SU-DHL-6 (cell line): ENCODE results near the gene NOS3.

Experiments
- H2AFZ ChIP-seq: fragments of 200-600 bp; sonication (generic); 2 replicates; pipeline ENCODE4 v1.6.1; 2014; ENCODE audit warnings: low read depth, mild to moderate bottlenecking, moderate library complexity, mixed read lengths, antibody characterized with exemption, low read length; ENCODE audit not compliant: severe bottlenecking
- H3F3A ChIP-seq: fragments of 200-600 bp; shearing (Covaris generic); 2 replicates; pipeline ENCODE4 v1.6.0; 2016; ENCODE audit warnings: antibody characterized with exemption, mild to moderate bottlenecking; ENCODE audit not compliant: insufficient read depth
- H3K27ac ChIP-seq: fragments of 200-600 bp; sonication (generic); 2 replicates; pipeline ENCODE4 v1.5.1; 2016; ENCODE audit warnings: low read depth, mild to moderate bottlenecking, low read length, moderate library complexity, mixed read lengths
- H3K27me3 ChIP-seq: fragments of 200-600 bp; sonication (generic), shearing (Covaris generic); 2 replicates; pipeline ENCODE4 v1.6.0; 2014; ENCODE audit warnings: mild to moderate bottlenecking, low read length
- H3K36me3 ChIP-seq: fragments of 200-600 bp; sonication (generic); 2 replicates; pipeline ENCODE4 v1.6.1; 2014; ENCODE audit warnings: mild to moderate bottlenecking, low read length, mixed read lengths
- H3K4me2 ChIP-seq: fragments of 300-600, 200-600 bp; shearing (Covaris generic), sonication (generic); 2 replicates; pipeline ENCODE4 v1.6.0; 2014; ENCODE audit warnings: low read length, low read depth, mild to moderate bottlenecking; ENCODE audit not compliant: poor library complexity, severe bottlenecking
- H3K4me3 ChIP-seq: fragments of 200-600 bp; sonication (generic); 2 replicates; pipeline ENCODE4 v1.5.1; 2014; ENCODE audit warnings: antibody characterized with exemption, low read length, mild to moderate bottlenecking, mixed read lengths; ENCODE audit not compliant: insufficient read depth, poor library complexity, severe bottlenecking
- H3K79me2 ChIP-seq: fragments of 200-600 bp; sonication (generic); 2 replicates; pipeline ENCODE4 v1.6.1; 2014; ENCODE audit warnings: mild to moderate bottlenecking, low read length, moderate library complexity; ENCODE audit not compliant: insufficient read depth
- H3K9ac ChIP-seq: fragments of 200-600 bp; sonication (generic); 2 replicates; pipeline ENCODE4 v1.7.0; 2014; ENCODE audit warnings: mild to moderate bottlenecking, low read length
- H3K9me2 ChIP-seq: fragments of 200-600 bp; sonication (generic); replicated peaks from 2 replicates; pipeline ENCODE4 v1.6.1; 2014; ENCODE audit warnings: low read length; ENCODE audit not compliant: insufficient read depth
- H3K9me3 ChIP-seq: fragments of 200-600 bp; sonication (generic); 2 replicates; pipeline ENCODE4 v1.6.1; 2014; ENCODE audit warnings: low read length, mixed read lengths; ENCODE audit not compliant: insufficient read depth
- H4K20me1 ChIP-seq: fragments of 200-600 bp; sonication (generic); 2 replicates; pipeline ENCODE4 v1.6.1; 2014; ENCODE audit warnings: low read depth, mild to moderate bottlenecking, antibody characterized with exemption, low read length, moderate library complexity, mixed read lengths
- EZH2phosphoT487 ChIP-seq: fragments of 200-600 bp; sonication (generic), shearing (Covaris generic); conservative IDR thresholded peaks from 2 replicates; pipeline ENCODE4 v1.6.1; 2018; ENCODE audit warnings: mild to moderate bottlenecking, antibody characterized with exemption, low read length, moderate library complexity, mixed read lengths
- TF ChIP-seq, protein P1 (sequence below): fragments of 200-600 bp; sonication (generic); IDR thresholded peaks from one replicate; pipeline ENCODE4 v1.5.1; 2017; ENCODE audit warnings: antibody characterized with exemption, mild to moderate bottlenecking, low read length, moderate library complexity; ENCODE audit not compliant: insufficient read depth, poor library complexity, severe bottlenecking

NOS3 gene

DNA sequence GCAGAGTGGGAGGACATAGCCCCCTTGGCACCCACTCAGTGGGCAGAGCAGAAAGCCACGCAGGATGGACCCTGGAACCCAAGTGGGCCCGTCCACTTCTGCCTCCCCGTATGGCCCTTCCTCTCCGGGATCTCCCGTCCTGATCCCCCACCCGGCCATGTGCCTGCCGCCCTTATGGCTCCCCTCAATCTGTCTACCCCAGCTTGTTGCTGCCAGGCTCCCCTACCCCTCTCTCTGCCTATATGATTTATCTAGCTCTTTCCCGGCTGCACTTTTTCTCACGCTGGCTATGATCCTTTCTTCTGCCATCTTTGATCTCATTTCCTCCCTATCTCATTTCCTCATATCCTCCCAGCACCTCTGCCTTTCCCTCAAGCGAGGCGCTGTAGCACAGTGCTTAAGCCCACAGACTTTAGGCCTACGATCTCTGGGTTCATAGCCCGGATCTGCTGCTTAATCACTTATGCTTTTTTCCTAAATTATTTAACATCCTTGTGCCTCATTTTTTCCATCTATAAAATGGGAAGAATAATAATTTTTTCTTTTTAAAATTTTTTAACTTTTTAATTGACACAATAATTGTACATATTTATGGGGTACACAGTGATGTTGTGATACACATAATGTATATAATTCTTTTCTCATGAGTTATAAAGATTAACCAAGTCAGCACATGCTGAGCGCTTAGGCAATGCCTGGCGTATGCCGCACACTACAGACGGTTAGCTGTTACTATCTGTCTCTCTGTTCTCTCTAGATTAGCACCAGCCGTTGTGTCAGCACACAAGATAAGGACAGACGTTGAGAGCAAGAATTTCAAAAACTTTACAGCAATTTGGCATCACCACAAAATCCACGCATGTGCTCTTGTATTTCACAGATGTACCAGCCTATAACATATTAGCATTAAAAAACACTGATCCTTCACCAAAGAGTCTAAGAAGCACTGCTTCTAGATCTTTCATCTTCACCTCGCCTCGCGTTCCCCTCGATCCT is 30.8 kb upstream of the NOS3 start:
- H3K9me2 ChIP-seq: no peaks in the 10 kb centered on the region
- no peaks in the 10 kb centered on the region for H3F3A ChIP-seq
- no peaks in the 10 kb centered on the region for H3K36me3 ChIP-seq
- no peaks in the 10 kb centered on the region for H4K20me1 ChIP-seq
- no peak overlapping the region for H3K4me2 ChIP-seq
- no peaks in the 10 kb centered on the region for H3K27me3 ChIP-seq
- no peak overlapping the region for H3K4me3 ChIP-seq
- no peaks in the 10 kb centered on the region for H3K79me2 ChIP-seq
- TF ChIP-seq, protein P1, sequence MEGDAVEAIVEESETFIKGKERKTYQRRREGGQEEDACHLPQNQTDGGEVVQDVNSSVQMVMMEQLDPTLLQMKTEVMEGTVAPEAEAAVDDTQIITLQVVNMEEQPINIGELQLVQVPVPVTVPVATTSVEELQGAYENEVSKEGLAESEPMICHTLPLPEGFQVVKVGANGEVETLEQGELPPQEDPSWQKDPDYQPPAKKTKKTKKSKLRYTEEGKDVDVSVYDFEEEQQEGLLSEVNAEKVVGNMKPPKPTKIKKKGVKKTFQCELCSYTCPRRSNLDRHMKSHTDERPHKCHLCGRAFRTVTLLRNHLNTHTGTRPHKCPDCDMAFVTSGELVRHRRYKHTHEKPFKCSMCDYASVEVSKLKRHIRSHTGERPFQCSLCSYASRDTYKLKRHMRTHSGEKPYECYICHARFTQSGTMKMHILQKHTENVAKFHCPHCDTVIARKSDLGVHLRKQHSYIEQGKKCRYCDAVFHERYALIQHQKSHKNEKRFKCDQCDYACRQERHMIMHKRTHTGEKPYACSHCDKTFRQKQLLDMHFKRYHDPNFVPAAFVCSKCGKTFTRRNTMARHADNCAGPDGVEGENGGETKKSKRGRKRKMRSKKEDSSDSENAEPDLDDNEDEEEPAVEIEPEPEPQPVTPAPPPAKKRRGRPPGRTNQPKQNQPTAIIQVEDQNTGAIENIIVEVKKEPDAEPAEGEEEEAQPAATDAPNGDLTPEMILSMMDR: no peak
- no peak for TF ChIP-seq EZH2phosphoT487
- no peaks in the 10 kb centered on the region for H3K9me3 ChIP-seq
- no peak overlapping the region for H2AFZ ChIP-seq
- no peak overlapping the region for H3K9ac ChIP-seq
- H3K27ac ChIP-seq: no peak overlapping the region

DNA sequence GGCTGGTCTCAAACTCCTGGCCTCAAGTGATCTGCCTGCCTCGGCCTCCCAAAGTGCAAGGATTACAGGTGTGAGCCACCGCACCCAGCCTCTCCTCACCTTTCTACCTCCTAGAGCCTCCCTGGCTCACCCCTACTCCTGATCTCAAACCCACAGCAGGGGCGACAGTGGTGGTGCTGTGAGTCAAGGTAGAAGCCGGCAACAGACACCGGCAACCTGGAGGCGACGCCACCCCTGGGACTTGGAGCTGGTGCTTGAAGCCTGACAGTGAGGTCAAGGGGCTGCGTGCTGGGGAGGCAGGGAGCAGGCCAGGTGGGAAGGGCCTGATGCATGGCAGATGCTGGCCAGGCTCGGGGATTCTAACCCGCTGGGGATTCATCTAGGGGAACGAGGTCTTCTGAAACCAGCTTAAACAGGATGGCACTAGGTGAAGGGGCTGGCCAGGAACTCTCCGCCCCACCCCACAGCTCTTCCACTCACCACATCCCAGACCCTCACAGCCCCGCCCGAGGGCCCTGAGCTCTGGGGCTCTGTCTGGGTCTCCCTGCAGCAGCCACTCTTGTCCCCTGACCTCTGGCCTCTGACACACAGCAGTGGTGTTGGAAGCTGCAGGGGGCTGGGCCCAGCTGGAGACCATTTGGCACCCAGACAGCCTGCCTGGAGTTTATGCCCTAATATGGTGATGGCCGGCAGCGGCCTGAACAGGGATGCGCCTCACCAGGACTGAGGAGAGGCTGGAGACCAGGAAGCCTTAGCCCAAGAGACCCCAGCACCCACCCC is 29.1 kb upstream of the NOS3 start:
- H2AFZ ChIP-seq: no peak overlapping the region
- no peaks in the 10 kb centered on the region for H3K9me3 ChIP-seq
- no peaks in the 10 kb centered on the region for H4K20me1 ChIP-seq
- no peak for TF ChIP-seq EZH2phosphoT487
- TF ChIP-seq, protein P1: no peak
- H3K9me2 ChIP-seq: no peaks in the 10 kb centered on the region
- no peak overlapping the region for H3K4me3 ChIP-seq
- no peak overlapping the region for H3K9ac ChIP-seq
- no peak overlapping the region for H3K4me2 ChIP-seq
- H3K27ac ChIP-seq: no peak overlapping the region
- H3F3A ChIP-seq: no peaks in the 10 kb centered on the region
- H3K36me3 ChIP-seq: no peaks in the 10 kb centered on the region
- no peaks in the 10 kb centered on the region for H3K79me2 ChIP-seq
- H3K27me3 ChIP-seq: no peaks in the 10 kb centered on the region

GRCh38 chr7:150962290-150962552 is 28.6 kb upstream of the NOS3 start:
- Histone ChIP-seq H3K79me2 (no peaks in the 10 kb centered on the region), H3K4me2 (no peak overlapping the region), H3K27ac (no peak overlapping the region), H2AFZ (no peak overlapping the region), H3K27me3 (no peaks in the 10 kb centered on the region), H4K20me1 (no peaks in the 10 kb centered on the region), H3K9me2 (no peaks in the 10 kb centered on the region), H3K9me3 (no peaks in the 10 kb centered on the region), H3K9ac (no peak overlapping the region), H3K36me3 (no peaks in the 10 kb centered on the region), H3F3A (no peaks in the 10 kb centered on the region), H3K4me3 (no peak overlapping the region)
- no peak for TF ChIP-seq EZH2phosphoT487
